MM.1S (cell line): Measurements from ENCODE around the gene CA5B.

Source experiments
- CTCF ChIP-seq: fragments of 300-600 bp; sonication (generic); IDR thresholded peaks from 2 replicates; pipeline ENCODE4 v1.5.1; 2016; ENCODE audit warnings: antibody characterized with exemption, low read length, mixed read lengths
- EZH2 ChIP-seq: fragments of 300-600 bp; sonication (generic); optimal IDR thresholded peaks from 2 replicates; pipeline ENCODE3; 2017; ENCODE audit warnings: low read depth, mild to moderate bottlenecking, antibody characterized with exemption, low read length, mixed read lengths
- EZH2phosphoT487 ChIP-seq: fragments of 300-600 bp; sonication (generic); IDR thresholded peaks from 2 replicates; pipeline ENCODE4 v1.6.1; 2018; ENCODE audit warnings: antibody characterized with exemption, low read length

GRCh38 chrX:15808254-15808653 lies 70.2 kb downstream of the CA5B start:
- TF ChIP-seq CTCF (no peak), EZH2 (no peak), EZH2phosphoT487 (no peak)
